HuH-7 (cell line): ENCODE results near the gene RPS6KA3.
A peak's percentile ranks its signal among the peaks of the same experiment; 100 is the strongest.
"Not testable (repeated sequence)": the region's sequence is repeated elsewhere in the genome, so short reads cannot be mapped to it uniquely, and the experiment has no call there.

ENCODE experiments used
- DNase-seq: peaks from one replicate; pipeline ENCODE4 v3.0.0; 2011; ENCODE audit warnings: low spot score

RPS6KA3 gene

DNA sequence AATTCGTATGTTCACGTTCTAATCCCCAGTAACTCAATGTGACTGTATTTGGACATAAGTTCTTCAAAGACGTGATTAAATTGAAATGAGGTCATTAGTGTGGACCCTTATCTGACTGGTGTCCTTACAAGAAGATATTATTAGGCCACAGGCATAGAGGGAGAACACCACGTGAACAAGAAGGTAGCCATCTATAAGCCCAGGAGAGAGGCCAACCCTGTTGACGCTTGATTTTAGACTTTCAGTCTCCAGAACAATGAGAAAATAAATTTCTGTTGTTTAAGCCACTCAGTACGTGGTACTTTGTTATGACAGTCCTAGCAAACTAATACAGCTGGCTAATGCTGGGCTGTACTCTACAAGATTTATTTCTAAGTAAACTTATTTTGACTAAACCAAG is 123.6 kb downstream of the RPS6KA3 start:
- no peak for DNase-seq

DNA sequence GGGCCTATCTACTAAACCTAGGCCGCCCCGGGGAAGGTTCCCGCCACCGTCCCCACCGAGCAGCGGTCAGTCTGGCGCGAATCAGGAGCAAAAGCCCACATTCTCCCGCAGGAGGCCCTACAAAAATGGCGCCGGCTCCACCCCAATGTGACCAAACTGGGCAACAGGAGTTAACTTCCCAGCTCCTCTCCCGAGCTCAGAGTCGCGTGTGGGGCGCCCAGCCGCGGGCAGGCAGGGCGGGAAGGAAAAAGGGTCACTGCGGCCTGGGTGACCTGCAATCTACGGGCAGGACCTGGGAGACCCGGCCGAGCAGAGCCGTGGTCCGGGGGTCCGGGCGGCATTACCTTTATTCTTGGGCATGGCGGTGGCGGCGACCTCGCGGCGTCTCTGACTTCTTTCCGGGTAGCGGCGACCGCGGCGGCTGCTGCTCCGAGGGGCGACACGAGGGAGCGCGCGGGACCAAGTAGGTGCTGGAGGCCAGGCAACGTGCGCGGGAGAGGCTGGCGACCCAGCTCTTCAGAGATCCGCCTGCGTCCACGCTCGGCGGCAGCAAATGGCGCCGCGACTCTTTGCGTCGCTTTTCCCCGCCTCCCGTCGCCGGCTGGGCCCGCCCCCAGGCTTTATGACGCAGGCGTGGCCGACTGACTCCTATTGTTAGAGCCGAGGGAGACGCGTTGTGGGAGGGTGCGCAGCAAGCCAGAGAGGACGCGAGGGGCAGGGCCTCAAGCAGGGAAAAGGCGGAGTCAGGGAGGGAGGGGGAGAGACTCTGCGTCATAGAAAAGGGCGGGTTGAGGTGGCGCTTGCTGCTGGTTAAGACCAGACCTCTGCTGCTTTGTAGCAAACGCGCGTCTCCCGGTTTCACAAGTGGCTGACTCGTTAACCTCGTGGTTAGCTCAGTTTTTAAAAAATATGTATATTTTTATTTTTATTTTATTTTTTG is 125.2 kb downstream of the RPS6KA3 start, which contains the start of gene EIF1AX:
TSS of gene EIF1AX (minus strand) at position 558 of the 940 bp plus-strand sequence. CDS start at position 360, 198 bp downstream.
- peak; percentile 56 for DNase-seq

DNA sequence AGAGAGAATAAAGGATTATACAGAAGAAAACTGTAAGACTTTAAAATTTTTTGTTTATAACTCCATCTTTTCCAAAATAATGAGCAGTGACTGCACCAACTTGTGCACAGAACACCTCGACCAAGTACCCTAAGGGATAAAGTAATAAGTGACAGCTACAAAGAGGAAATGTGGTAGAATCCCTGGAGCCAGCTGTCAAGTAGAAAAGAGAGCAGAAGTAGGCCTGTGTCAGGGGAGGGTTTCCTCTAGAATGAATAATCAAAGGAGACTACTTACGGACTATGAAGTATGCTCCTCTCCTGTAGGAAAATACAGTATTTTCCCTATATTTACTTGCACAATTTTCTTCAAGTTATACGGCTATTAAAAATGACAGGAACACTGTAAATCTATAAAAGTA is 126.3 kb downstream of the RPS6KA3 start:
- no peak for DNase-seq

DNA sequence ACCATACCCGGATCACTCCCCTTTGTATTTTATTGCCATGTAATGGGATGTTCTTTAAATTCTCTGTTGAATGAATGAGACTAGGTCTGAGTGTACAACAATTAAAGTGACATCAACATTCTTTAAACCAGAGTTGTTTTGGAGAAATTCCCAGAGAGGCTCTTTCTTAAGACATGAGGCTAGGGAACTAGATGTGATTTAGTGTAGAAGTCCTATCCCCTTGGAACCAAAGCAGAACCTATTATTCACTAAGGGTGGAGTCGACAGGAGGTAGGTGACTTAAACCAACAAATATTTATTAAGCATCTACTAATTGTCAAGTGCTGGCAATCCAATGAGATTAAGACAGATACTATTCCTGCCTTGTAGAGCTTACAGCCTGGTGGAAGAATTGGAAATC is 126.7 kb downstream of the RPS6KA3 start:
- DNase-seq: no peak

DNA sequence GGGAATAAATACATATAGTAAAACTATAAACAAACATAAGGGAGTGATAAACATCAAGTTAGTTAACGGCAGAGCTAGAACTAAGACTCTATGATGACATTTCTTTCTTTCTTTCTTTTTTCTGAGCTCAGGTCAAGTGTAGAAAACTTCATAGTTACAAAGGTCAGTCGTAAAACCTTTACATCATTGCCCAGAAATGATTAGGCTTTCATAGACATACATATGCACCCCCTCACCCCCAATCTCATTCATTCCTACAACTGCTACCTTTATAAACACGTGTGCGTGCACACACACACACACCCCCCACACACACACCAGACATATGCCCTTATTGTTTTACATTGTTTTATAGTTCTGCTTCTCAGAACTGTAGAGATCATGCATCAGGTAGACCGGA is 130.8 kb downstream of the RPS6KA3 start:
- DNase-seq: no peak

DNA sequence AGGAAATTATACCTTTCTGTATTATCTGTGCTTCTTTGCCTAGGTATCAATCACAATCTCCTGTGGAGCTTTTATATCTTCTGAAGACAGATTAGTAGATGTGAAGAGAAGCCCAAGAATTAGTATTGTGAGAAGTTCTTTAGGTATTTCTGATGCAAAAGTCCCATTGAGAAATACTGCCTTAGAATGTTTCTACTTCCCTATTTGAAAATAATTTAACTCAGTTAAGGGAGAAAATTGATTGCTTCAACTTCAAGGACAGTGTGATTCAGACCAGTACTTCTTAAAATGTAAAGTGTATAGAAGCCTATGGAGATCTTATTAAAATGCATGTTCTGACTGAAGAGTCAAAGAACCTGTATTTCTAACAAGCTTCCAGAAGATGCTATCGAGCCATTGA is 134.0 kb downstream of the RPS6KA3 start:
- no peak for DNase-seq

DNA sequence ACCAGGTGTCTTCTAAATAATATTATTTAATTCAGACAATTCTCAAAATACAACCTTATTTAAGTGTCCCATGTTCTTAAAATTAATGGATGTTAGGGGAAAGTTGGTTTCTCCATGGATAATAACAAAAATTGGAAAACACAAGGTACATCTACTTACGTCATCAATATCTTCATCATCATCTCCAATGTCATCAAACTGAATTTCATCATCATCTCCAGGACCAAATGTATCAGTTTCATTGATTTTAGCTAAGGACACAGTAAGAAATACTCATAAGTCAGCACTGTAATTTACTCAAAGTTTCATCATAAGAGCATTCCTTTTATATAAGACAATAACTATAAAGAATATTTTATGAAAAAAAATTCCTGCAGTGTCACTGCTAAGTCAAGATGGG is 136.4 kb downstream of the RPS6KA3 start:
- no peak for DNase-seq

DNA sequence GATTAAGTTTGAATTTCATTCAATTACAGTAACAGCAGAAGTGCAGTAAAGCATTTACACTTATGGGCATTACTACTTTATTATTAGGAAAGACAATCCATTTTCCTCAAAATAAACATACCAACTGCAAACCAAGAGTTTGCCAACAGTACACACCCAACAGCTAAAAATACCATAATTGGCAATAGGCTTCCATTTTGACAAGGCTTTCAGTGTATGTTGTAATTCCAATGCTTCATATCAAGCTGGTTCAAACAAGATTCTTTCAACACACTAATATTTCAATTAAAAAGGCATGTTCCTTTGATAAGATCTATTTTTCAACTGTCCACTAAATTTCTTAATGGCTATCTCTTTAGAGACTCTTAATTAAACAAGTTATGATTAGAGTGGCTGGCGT is 137.2 kb downstream of the RPS6KA3 start:
- no peak for DNase-seq

DNA sequence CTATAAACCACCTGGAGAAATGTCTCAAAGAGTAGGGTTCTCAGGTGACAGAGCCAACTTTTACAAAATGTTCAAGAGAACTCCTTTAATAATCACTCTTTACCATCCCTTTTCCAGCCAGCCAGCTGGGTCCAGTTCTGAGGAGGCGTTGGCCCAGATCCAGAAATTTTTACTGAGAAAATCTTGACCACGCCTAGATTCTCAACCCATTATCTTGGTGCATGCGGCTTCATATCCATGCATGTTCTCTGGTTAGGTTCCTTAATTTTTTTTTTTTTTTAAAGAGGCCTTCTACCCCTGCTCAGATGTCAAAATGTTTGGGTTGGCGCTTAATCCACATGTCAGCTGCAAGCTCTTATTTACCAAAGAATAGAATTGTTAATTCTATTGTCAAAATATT is 138.0 kb downstream of the RPS6KA3 start:
- no peak for DNase-seq

DNA sequence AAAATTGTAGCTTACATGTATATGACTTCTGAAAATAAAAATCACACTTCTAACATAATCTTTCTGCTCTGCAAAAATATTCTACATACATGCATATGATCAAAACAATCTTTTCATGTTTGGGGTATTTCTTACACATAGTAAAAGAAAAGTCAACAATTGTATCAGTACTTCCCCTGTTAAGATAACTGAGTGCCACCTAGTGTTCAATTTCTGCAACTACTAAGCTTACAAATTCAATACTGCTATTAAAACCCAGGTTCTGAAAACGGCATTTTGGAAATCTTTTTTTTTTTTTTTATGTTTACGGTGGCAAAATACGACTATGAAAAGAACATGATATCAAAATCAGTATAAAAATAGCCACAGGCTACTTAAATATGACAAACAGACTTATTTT is 139.3 kb downstream of the RPS6KA3 start:
- DNase-seq: not testable (repeated sequence)

DNA sequence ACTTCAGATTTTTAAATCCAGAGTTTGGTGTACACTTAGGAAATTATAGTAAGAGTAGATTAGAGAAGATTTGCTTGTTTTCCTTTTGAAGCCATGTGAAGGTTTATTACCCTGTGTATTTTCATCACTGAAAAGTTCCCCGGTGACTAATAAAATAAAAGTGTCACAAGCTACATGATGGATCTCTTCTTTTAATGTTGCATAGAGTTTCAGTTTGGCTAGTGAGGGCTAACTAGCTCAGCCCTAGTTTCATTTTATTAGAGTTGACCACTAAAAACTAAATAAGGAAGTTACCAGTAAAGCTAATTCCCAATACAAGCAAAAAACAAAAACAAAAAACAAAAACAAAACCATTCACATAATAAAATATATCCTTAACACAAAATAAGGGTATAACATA is 139.9 kb downstream of the RPS6KA3 start:
- not testable (repeated sequence) for DNase-seq

DNA sequence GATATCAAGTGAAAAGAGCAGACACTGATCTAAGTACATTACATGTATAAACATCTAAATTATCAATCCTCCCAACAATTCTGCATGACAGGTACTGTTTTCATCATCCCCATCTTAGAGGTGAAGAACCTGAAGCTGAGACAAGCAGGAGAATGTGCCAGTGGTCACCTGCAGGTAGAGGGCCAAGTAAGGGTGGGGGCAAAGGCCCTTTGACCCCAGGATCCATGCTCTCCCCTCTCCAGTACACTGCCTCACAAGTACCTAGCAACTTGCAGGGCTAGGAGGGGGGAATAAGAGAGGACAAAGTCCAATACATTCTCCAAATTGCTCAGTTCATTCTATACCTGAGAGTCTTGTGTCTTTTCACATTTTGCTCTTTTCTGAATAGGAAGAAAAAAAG is 141.7 kb downstream of the RPS6KA3 start:
- no peak for DNase-seq

DNA sequence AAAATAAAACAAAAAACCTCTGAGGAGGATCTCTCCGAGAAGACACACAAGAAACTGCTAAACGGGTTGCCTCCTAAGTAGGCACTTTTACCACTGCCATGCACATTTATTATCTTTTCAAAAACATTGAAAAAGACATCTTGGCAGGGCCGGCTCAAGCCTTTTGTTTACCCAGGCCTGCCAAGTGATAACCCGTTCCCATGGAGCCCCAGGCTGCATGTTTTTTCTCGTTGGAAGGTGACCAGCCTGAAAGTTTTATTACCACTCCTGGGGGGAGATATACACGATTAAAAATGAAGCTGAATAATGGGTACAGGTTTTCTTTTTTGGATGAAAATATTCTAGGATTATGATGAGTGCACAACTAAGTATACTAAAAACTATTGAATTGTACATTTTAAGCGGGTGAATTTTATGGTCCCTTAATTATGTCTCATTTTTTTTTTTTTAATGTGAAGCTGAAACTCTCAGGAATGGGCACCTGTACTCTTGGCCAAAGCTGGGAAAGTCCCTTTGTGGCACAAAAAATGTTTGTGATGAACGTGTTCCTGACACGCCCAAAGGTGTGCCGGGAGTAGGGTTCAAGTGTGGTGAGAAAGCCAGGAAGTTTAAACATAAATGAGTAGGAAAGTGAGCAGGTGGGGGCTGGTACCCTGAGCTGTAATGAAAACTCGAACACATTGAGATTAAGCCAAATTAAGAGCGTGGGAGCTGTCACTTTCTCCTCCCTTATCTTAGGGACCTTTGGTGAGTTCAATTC is 148.5 kb downstream of the RPS6KA3 start:
- DNase-seq: peak; percentile 6

DNA sequence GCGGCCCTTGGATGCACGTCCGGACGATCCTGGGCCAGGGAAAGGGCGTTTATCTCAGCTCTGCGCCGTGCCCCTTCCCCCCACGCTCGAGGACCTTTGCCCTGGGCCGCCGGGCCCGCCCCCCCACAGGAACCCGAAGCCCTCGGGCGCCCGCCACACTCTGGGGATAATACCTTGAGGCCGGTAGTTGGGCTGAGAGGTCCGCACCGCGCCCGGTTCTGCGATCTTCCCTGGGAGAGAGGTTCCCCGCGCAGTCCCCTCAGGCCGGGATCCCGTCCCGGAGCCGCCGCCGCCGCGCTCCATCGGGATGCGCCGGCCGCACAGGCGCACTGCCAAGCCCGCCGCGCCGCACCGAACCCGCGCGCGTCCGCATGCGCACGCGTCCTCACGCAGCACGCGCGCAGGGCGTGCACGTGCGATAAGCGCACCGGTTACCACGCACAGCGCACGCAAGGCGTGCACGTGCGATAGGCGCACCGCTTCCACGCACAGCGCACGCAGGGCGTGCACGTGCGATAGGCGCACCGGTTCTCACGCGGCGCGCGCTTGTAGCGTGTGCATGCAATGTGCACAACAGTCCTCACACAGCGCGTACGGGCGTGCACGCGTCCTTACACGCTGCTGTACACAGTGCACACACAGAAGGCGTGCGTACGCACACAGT is 150.0 kb downstream of the RPS6KA3 start, which contains the start of gene MAP7D2:
TSS of gene MAP7D2 (minus strand) at position 331 of the 664 bp plus-strand sequence. CDS start at position 303, 28 bp downstream.
- DNase-seq: no peak

DNA sequence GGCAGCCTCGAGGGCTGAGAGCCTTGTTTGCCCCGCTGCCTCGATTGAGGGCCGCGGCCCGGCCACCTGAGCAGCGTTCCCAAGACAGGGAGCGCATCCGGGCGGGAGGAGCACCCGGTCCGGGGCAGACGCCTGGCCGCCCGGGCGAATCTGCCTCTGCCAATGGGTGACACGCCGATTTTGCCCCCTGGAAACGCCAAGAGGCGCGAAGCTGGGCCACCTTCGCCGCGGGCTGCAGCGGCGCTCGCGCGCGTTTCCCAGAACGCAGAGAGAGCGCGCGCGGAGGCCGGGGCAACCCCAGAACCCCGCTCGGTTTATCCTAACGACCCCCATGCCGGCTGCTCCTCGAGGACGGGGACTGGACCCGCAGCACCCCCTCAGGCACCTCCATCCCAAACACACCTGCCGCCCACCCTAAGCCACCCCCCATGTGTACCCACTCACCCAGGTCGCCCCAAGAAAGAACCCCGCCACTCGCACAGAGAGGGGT is 150.6 kb downstream of the RPS6KA3 start:
- DNase-seq: no peak

DNA sequence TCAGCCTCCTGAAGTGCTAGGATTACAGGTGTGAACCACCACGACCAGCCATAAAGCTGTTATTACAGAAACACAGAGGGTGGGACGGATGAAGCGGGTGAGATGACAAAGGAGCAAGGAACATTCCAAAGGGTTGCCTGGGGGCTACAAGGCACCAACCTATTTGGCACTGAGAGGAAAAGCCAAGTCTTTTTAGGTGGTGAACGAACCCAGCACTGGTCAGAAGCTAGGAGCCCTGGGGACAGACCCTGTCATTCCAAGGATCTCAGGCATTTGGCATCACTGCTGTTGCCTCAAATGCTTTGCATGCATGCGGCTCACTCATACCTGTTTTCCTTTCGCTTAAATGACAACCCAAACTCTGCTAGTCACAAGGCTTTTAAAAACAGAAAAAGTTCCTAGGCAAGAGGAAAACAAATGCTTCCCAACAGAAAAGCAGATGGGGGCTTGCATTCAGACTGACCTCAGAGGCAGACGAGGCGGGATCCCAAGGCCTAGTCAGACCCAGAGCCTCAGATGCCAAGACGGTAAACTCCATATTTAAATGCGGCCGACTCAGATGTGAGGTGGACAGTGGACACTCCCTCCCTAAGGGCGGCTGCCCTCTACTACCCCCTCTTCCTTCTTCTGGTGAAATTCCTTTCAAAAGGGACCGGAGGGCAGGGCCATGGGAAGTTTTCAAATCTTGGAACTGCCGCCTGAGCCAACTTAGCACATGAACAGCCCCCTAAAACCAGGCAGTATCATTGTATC is 154.5 kb downstream of the RPS6KA3 start:
- DNase-seq: no peak

DNA sequence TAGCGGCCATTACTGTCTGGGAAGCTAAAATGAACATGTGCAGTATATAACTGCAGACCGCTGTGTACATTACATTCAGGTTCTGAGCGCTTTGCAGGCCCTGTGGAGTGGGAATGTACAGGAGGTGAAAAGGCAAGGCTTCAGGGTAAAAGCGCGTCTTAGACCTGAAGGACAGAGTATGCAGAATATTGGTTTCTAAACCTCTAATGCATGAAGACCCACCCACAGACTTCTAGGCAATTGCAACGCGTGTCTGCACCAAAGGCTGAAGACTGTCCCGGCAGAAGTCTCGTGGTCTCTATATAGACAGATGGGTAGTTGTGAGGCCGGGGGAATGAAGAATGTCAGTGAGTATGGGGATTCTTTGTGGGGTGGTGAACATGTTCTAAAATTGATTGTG is 155.4 kb downstream of the RPS6KA3 start:
- no peak for DNase-seq

DNA sequence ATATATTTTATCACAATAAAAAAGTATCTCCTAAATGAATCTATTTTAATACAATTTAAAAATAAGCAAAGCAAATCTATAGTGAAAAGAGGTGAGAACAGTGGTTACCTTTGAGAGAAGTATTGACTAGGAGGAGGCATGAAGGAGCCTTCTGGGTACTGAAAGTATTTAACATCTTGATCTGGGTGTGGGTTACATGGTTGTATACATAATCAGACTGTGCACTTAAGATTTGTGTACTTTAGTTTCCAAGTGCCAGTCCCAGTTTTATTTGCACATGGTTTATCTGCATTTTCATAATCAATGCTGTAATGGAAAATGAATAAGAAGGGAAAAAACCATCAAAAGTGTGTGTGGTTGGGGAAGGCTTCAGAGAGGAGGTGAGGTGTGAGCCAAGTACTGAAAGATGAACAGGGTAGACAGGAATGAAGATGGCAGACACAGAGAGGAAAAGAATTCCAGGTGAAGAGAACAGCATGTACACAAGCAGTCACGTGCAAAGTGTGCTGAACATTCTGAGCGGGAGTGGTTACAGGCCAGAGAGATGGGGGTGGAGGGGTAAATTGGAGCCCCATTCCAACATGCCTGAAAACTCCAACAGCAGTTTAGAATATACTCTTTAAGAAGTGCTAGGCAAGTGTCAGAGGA is 164.7 kb downstream of the RPS6KA3 start:
- DNase-seq: no peak
